HCT116 (cell line): ENCODE measurements around the gene CHST15. TPM values are rescaled to one million over a fixed set of nuclear protein-coding genes. Genes with fewer than 3 reads are reported as not detected.

Source experiments
- ATAC-seq: fragments of 200-7000 bp; cut with Tn5 transposase; 2 replicates; pipeline ENCODE4 v1.9.1; 2020; ENCODE audit warnings: mild to moderate bottlenecking, moderate library complexity
- BruUV-seq: library from RNA; stranded (reverse); fragments of 400-500 nt; replicated peaks from 2 replicates; lab custom pipeline; 2021; lab: Mats Ljungman, UMichigan
- CTCF ChIA-PET: fragments of 300-600 bp; sonication (Branson Sonifier 250); formaldehyde crosslinking; loops from one replicate; lab custom pipeline; 2021; ENCODE audit warnings: antibody characterized with exemption; lab: Charles Lee
- POLR2A ChIA-PET: fragments of 300-600, 350-600 bp; sonication (Branson Sonifier 250); formaldehyde crosslinking; loops from one replicate; lab custom pipeline; 2021; ENCODE audit warnings: antibody characterized with exemption; lab: Charles Lee
- RAD21 ChIA-PET, 2 experiments: fragments of 300-600 bp; sonication (Branson Sonifier 250); formaldehyde crosslinking; loops; one replicate each; lab custom pipeline; 2023; ENCODE audit warnings: low total read pairs in 2 of 2; ENCODE audit not compliant: uncharacterized antibody in 2 of 2, unreplicated experiment in 2 of 2, low non-redundant PET in 1 of 2; lab: Charles Lee
- DNase-seq: peaks from one replicate; pipeline ENCODE4 v3.0.0-alpha.2; 2010; ENCODE audit warnings: low read depth, low spot score
- H2AFZ ChIP-seq: fragments of 200-600 bp; shearing (Covaris generic), sonication (generic); 2 replicates; pipeline ENCODE4 v1.6.1; 2017; ENCODE audit warnings: low read depth, mixed run types, mixed read lengths, antibody characterized with exemption, low read length; ENCODE audit not compliant: poor library complexity, severe bottlenecking
- H3K27ac ChIP-seq: 2 replicates; pipeline ENCODE4 v1.5.1; 2012; ENCODE audit warnings: low read depth, low read length
- H3K27me3 ChIP-seq: fragments of 200-600 bp; sonication (generic); 2 replicates; pipeline ENCODE4 v1.6.1; 2016; ENCODE audit warnings: mixed run types, low read length, mixed read lengths; ENCODE audit not compliant: insufficient read depth
- H3K36me3 ChIP-seq, 2 experiments: fragments of 200-500 bp in 1 of 2; fragments of 200-600 bp in 1 of 2; sonication (Bioruptor generic) in 1 of 2; sonication (generic) in 1 of 2; 2 replicates each; pipeline versions ENCODE4 v1.5.1 to v1.6.1; 2014 to 2016; ENCODE audit warnings: low read length in 2 of 2, inconsistent platforms in 1 of 2, mixed read lengths in 1 of 2, mixed run types in 1 of 2; ENCODE audit not compliant: insufficient read depth in 2 of 2, control insufficient read depth in 1 of 2
- H3K4me1 ChIP-seq, 2 experiments: fragments of 200-600 bp in 1 of 2; sonication (generic) in 1 of 2; 2 replicates each; pipeline versions ENCODE4 v1.5.1 to v1.6.1; 2012 to 2017; ENCODE audit warnings: low read length in 2 of 2, inconsistent platforms in 1 of 2, mild to moderate bottlenecking in 1 of 2, mixed read lengths in 1 of 2, mixed run types in 1 of 2, moderate library complexity in 1 of 2; ENCODE audit not compliant: insufficient read depth in 2 of 2, control insufficient read depth in 1 of 2
- H3K4me2 ChIP-seq: fragments of 200-600 bp; sonication (generic); 2 replicates; pipeline ENCODE4 v1.6.1; 2017; ENCODE audit warnings: mixed run types, low read length, mixed read lengths
- H3K4me3 ChIP-seq, 2 experiments: fragments of 200-600 bp in 1 of 2; sonication (generic) in 1 of 2; replicated peaks in 1 of 2; 2 replicates each; pipeline ENCODE4 v1.5.1; 2011 to 2016; ENCODE audit warnings: low read length in 2 of 2, control low read depth in 1 of 2, low read depth in 1 of 2, mild to moderate bottlenecking in 1 of 2, mixed read lengths in 1 of 2, mixed run types in 1 of 2
- H3K79me2 ChIP-seq: fragments of 200-600 bp; sonication (generic); 2 replicates; pipeline ENCODE4 v1.6.1; 2017; ENCODE audit warnings: mild to moderate bottlenecking, mixed run types, low read length, moderate library complexity, mixed read lengths; ENCODE audit not compliant: insufficient read depth
- H3K9ac ChIP-seq: fragments of 200-600 bp; sonication (generic); 2 replicates; pipeline ENCODE4 v1.6.1; 2016; ENCODE audit warnings: low read length, mixed read lengths
- H3K9me2 ChIP-seq: fragments of 200-600 bp; sonication (generic), shearing (Covaris generic); 2 replicates; pipeline ENCODE4 v1.6.1; 2017; ENCODE audit warnings: mixed run types, mild to moderate bottlenecking, moderate library complexity; ENCODE audit not compliant: insufficient read depth
- H3K9me3 ChIP-seq, 2 experiments: fragments of 200-500 bp in 1 of 2; fragments of 200-600 bp in 1 of 2; sonication (Bioruptor generic) in 1 of 2; sonication (generic) in 1 of 2; 2 replicates each; pipeline ENCODE4 v1.6.1; 2014 to 2017; ENCODE audit warnings: low read length in 2 of 2, mixed read lengths in 2 of 2, inconsistent platforms in 1 of 2, low read depth in 1 of 2, mild to moderate bottlenecking in 1 of 2, mixed run types in 1 of 2, moderate library complexity in 1 of 2; ENCODE audit not compliant: control insufficient read depth in 1 of 2, insufficient read depth in 1 of 2
- H4K20me1 ChIP-seq: fragments of 200-600 bp; sonication (generic), shearing (Covaris generic); 2 replicates; pipeline ENCODE4 v1.6.1; 2017; ENCODE audit warnings: mixed run types, mild to moderate bottlenecking, moderate library complexity; ENCODE audit not compliant: insufficient read depth
- EGR1 ChIP-seq: IDR thresholded peaks from 2 replicates; pipeline ENCODE4 v1.6.1; 2012; ENCODE audit warnings: low read depth
- JUND ChIP-seq: IDR thresholded peaks from 2 replicates; pipeline ENCODE4 v1.6.1; 2012
- REST ChIP-seq: IDR thresholded peaks from 2 replicates; pipeline ENCODE4 v1.6.1; 2012; ENCODE audit warnings: low read depth
- ZBTB33 ChIP-seq: IDR thresholded peaks from 2 replicates; pipeline ENCODE4 v1.6.1; 2011; ENCODE audit warnings: mild to moderate bottlenecking, low read length, moderate library complexity; ENCODE audit not compliant: insufficient replicate concordance; ENCODE audit errors: extremely low read depth
- ZFX ChIP-seq: fragments of 450-650 bp; IDR thresholded peaks from 2 replicates; pipeline ENCODE4 v1.6.1; 2017
- intact Hi-C: fragments of 100-400 bp; cut with micrococcal nuclease; formaldehyde crosslinking; loops from 2 replicates; pipeline ENCODE4 v1.10.0; 2022
- total RNA-seq: library from RNA; stranded (reverse); gene quantifications from one replicate; pipeline ENCODE4 v1.2.1, GENCODE V29; 2021; ENCODE audit not compliant: unreplicated experiment
- TF ChIP-seq, protein P1 (sequence below): IDR thresholded peaks from 2 replicates; pipeline ENCODE4 v1.6.1; 2012
- TF ChIP-seq, protein P2 (sequence below), 3 experiments: fragments of 200-600 bp in 1 of 3; sonication (generic) in 1 of 3; IDR thresholded peaks in 2 of 3; conservative IDR thresholded peaks in 1 of 3; 2 replicates each; pipeline ENCODE4 v1.5.1; 2012 to 2017; ENCODE audit warnings: low read depth in 2 of 3, low read length in 2 of 3, antibody characterized with exemption in 1 of 3, borderline replicate concordance in 1 of 3, control low read depth in 1 of 3, mild to moderate bottlenecking in 1 of 3, mixed read lengths in 1 of 3, mixed run types in 1 of 3, moderate library complexity in 1 of 3; ENCODE audit not compliant: insufficient read depth in 1 of 3

CHST15 gene
- total RNA-seq, 1 experiment from 2014 or later = 47.2 TPM

DNA sequence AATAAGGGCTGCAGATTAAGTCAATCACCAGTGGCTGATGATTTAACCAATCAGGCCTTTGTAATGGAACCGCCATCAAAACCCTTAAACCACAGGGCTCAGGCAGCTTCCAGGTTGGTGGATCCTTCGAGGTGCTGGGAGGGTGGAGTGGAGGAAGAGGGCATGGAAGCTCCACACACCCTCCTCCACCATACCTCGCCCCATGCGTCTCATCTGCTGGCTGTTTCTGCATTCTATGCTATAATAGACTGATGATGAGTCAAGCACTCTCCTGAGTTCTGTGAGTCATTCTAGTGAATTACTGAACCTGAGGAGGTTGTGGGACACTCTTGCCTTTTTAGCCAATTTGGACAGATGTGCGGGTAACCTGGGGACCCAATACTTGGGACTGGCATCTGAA lies 43.9 kb downstream of the CHST15 start (continued):
- TF ChIP-seq, protein P1, sequence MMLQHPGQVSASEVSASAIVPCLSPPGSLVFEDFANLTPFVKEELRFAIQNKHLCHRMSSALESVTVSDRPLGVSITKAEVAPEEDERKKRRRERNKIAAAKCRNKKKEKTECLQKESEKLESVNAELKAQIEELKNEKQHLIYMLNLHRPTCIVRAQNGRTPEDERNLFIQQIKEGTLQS = no peak

GRCh38 chr10:124048371-124049290 lies 44.8 kb downstream of the CHST15 start:
- Histone ChIP-seq H3K36me3 (no peaks in the 10 kb centered on the region; a peak in 1 of 4 replicates), H3K4me1 (peaks cover 9 to 28% of the 10 kb centered on the region in 2 experiments), H3K4me2 (peak overlapping the region; percentile 60), H3K9ac (no peak overlapping the region), H3K9me3 (no peaks in the 10 kb centered on the region), H2AFZ (no peak overlapping the region), H3K27me3 (no peaks in the 10 kb centered on the region), H3K9me2 (no peaks in the 10 kb centered on the region), H3K27ac (no peak overlapping the region), H4K20me1 (no peaks in the 10 kb centered on the region), H3K4me3 (no peak overlapping the region), H3K79me2 (peaks cover 35% of the 10 kb centered on the region; the same call in 1 of the 2 replicates)
- ChIA-PET POLR2A (no interaction called here), RAD21 (no interaction called here), CTCF (no interaction called here)
- intact Hi-C loops = no loop called here
- no TSS peak for BruUV-seq
- no peak for TF ChIP-seq EGR1
- TF ChIP-seq, protein P2, sequence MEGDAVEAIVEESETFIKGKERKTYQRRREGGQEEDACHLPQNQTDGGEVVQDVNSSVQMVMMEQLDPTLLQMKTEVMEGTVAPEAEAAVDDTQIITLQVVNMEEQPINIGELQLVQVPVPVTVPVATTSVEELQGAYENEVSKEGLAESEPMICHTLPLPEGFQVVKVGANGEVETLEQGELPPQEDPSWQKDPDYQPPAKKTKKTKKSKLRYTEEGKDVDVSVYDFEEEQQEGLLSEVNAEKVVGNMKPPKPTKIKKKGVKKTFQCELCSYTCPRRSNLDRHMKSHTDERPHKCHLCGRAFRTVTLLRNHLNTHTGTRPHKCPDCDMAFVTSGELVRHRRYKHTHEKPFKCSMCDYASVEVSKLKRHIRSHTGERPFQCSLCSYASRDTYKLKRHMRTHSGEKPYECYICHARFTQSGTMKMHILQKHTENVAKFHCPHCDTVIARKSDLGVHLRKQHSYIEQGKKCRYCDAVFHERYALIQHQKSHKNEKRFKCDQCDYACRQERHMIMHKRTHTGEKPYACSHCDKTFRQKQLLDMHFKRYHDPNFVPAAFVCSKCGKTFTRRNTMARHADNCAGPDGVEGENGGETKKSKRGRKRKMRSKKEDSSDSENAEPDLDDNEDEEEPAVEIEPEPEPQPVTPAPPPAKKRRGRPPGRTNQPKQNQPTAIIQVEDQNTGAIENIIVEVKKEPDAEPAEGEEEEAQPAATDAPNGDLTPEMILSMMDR (IDR thresholded peaks at IDR 0.05 in 2 of 3, conservative IDR thresholded peaks at IDR 0.05 in 1 of 3; ENCODE audit: borderline replicate concordance in 1 of 3, insufficient read depth in 1 of 3, low read depth in 2 of 3, low read length in 2 of 3) = no peak
- TF ChIP-seq ZBTB33 = no peak
- no peak for TF ChIP-seq JUND
- TF ChIP-seq ZFX = no peak
- no peak for TF ChIP-seq REST
- TF ChIP-seq, all 23 proteins: peak for 0
- no peak for DNase-seq
- no peak for ATAC-seq
